Psoas muscle (tissue), 8 donors: ENCODE measurements around the gene PMM1. TPM values are rescaled to one million over a fixed set of nuclear protein-coding genes. Genes with fewer than 3 reads are reported as not detected.

Source experiments
- ATAC-seq, 4 donors: fragments of 200-7000 bp; cut with Tn5 transposase; one replicate each; pipeline ENCODE4 v1.9.1; 2020; ENCODE audit warnings: moderate library complexity in 3 of 4, mild to moderate bottlenecking in 2 of 4
- DNase-seq, 2 donors: peaks; one replicate each; pipeline ENCODE4 v3.0.0-alpha.2; 2020
- H3K27ac ChIP-seq: fragments of 200-600 bp; one replicate; pipeline ENCODE4 v1.8.0; 2022
- H3K27me3 ChIP-seq, 3 donors: fragments of 200-600 bp in 1 of 3; one replicate each; pipeline versions ENCODE4 v1.6.1 to v1.8.0; 2013 to 2022; ENCODE audit warnings: low read length in 2 of 3, mild to moderate bottlenecking in 2 of 3, moderate library complexity in 1 of 3; ENCODE audit not compliant: insufficient read depth in 3 of 3
- H3K36me3 ChIP-seq, 2 donors: fragments of 200-600 bp in 1 of 2; one replicate each; pipeline versions ENCODE4 v1.6.1 to v1.8.0; 2013 to 2022; ENCODE audit warnings: low read depth in 1 of 2, mild to moderate bottlenecking in 1 of 2, moderate library complexity in 1 of 2; ENCODE audit not compliant: insufficient read depth in 1 of 2
- H3K4me1 ChIP-seq: fragments of 200-600 bp; one replicate; pipeline ENCODE4 v1.8.0; 2022
- H3K4me3 ChIP-seq: fragments of 200-600 bp; one replicate; pipeline ENCODE4 v1.8.0; 2022; ENCODE audit warnings: mild to moderate bottlenecking
- H3K9me3 ChIP-seq: fragments of 200-600 bp; one replicate; pipeline ENCODE4 v1.8.0; 2022
- WGBS, 3 donors: extraction: QIAGEN DNeasy Blood & Tissue Kit; methylation state at CpG; one replicate each; pipeline versions ENCODE4 v1.1.6 to v1.1.7; 2013; 5-methylcytosine and 5-hydroxymethylcytosine counted together
- intact Hi-C, 2 donors: fragments of 100-400 bp; cut with DNase I; formaldehyde crosslinking; loops; one replicate each; pipeline versions ENCODE4 v1.11.0 to v1.14.2; 2022
- polyA plus RNA-seq, 3 donors: library from polyadenylated mRNA; stranded (reverse); fragments of 200-250 nt; gene quantifications; one replicate each; pipeline ENCODE4 v1.2.3, GENCODE V29; 2013
- total RNA-seq, 4 donors: library from RNA; stranded (reverse); fragmentation: NEBNext Ultra II Directional in 2 of 4; extraction: Animal tissue kit (Norgen Biotek cat#: 25700) in 2 of 4; gene quantifications; one replicate each; pipeline versions ENCODE4 v1.2.1 to v1.2.4, GENCODE V29; 2021 to 2023
- TF ChIP-seq, protein P1 (sequence below): fragments of 200-600 bp; IDR thresholded peaks from one replicate; pipeline ENCODE4 v1.8.0; 2022; ENCODE audit warnings: antibody characterized with exemption
- donor health status: healthy with polysubstance abuse.
- donor health status: DM: no; HTN: no; CAD: no; lungs with moderate emphysema.
- donor health status: Bipolar disorder and iron deficiency.
- donor health status: healthy.
- donor health status: DM: yes; HTN: yes; CAD: no.
- donor health status: DM: no; HTN: no; CAD: no.
- donor health status: DM: no; HTN: no; CAD: no.
- donor health status: DM: yes; HTN: yes; CAD: no.

The PMM1 gene
- total and polyA plus RNA-seq, 7 donors: 7.3 to 14.5 (median 10.4) TPM

- TF ChIP-seq, protein P1, sequence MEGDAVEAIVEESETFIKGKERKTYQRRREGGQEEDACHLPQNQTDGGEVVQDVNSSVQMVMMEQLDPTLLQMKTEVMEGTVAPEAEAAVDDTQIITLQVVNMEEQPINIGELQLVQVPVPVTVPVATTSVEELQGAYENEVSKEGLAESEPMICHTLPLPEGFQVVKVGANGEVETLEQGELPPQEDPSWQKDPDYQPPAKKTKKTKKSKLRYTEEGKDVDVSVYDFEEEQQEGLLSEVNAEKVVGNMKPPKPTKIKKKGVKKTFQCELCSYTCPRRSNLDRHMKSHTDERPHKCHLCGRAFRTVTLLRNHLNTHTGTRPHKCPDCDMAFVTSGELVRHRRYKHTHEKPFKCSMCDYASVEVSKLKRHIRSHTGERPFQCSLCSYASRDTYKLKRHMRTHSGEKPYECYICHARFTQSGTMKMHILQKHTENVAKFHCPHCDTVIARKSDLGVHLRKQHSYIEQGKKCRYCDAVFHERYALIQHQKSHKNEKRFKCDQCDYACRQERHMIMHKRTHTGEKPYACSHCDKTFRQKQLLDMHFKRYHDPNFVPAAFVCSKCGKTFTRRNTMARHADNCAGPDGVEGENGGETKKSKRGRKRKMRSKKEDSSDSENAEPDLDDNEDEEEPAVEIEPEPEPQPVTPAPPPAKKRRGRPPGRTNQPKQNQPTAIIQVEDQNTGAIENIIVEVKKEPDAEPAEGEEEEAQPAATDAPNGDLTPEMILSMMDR: no peak
- WGBS, 3 donors: 34 to 41% (median 40%) methylated on average over 19 of the region's 19 CpGs
- no peaks in the 10 kb centered on the region for H3K36me3 ChIP-seq
- no peaks in the 10 kb centered on the region for H3K9me3 ChIP-seq
- no peaks in the 10 kb centered on the region for H3K4me1 ChIP-seq
- peaks cover 0 to 13% (median 5%) of the 10 kb centered on the region in 3 donors for H3K27me3 ChIP-seq
- H3K27ac ChIP-seq: no peak overlapping the region
- ATAC-seq: peak in 2 of 4 donors; percentile 29 to 30
- H3K4me3 ChIP-seq: no peak overlapping the region
- intact Hi-C loops: no loop called here
- DNase-seq: peak in 1 of 2 donors; percentile 50
These were observed 32.0 kb downstream of the PMM1 start for GRCh38 chr22:41557401-41558240.

DNA sequence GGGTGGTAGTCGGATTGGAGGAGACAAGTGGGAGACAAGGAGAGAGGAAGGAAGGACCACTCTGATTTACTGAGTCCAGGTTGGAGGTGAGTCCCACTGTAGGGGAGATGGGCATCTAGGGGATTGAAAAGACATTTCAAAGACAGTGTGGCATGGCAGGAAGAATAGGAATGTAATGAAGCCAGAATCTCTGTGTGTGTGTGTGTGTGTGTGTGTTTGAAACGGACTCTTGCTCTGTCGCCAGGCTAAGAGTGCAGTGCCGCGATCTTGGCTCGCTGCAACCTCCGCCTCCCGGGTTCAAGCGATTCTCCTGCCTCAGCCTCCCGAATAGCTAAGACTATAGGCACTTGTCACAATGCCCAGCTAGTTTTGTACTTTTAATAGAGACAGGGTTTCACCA is 33.1 kb downstream of the PMM1 start:
- Histone ChIP-seq H3K36me3 (no peaks in the 10 kb centered on the region), H3K9me3 (no peaks in the 10 kb centered on the region), H3K4me3 (no peak overlapping the region), H3K4me1 (no peaks in the 10 kb centered on the region), H3K27ac (no peak overlapping the region), H3K27me3 (peaks cover 0 to 13% (median 5%) of the 10 kb centered on the region in 3 donors)
- WGBS, 3 donors: 68 to 74% (median 70%) methylated on average over 10 of the region's 10 CpGs
- TF ChIP-seq, protein P1: no peak
- ATAC-seq (no peak), DNase-seq (no peak)
- intact Hi-C loops: no loop called here

DNA sequence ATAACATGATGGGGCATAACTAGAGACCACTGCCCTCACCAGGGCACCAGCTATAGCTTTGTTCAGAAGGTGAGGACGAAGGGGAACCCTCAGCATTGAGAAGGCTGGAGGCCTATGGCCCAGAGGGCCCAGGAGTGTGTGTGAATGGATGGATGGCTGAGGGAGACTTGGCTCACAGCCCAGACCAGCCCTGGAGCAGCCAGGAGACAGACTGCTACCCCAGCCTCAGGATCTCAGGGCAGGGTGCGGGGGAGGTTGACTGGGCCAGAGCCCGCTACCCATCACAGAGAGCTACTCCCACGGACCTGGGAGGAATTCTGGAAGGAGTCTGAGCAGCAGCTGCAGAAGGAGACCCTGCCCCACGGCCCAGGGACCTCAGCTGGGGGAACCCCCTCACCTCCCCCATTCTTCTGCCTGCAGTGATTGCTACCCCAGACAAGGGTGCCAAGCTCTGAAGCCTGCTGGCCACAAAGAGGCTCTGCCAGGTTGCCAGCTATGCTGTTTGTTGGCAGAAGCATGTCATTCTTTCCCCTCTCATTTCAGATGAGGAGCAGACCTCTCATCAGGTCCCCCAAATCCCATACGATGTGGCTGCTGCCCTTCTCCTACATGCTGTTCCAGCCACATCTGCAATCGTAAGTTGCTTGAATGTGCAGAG is 34.2 kb downstream of the PMM1 start:
- TF ChIP-seq, protein P1: no peak
- H3K27me3 ChIP-seq: peaks cover 0 to 13% (median 0%) of the 10 kb centered on the region in 3 donors
- WGBS, 3 donors: 71 to 83% (median 77%) methylated on average over 6 to 7 of the region's 7 CpGs
- no peaks in the 10 kb centered on the region for H3K36me3 ChIP-seq
- H3K9me3 ChIP-seq: no peaks in the 10 kb centered on the region
- DNase-seq (no peak), ATAC-seq (no peak)
- H3K4me3 ChIP-seq: no peak overlapping the region
- no peaks in the 10 kb centered on the region for H3K4me1 ChIP-seq
- intact Hi-C loops: no loop called here
- H3K27ac ChIP-seq: no peak overlapping the region

GRCh38 chr22:41551877-41552582 is 37.6 kb downstream of the PMM1 start:
- Histone ChIP-seq H3K9me3 (no peaks in the 10 kb centered on the region), H3K4me1 (no peaks in the 10 kb centered on the region), H3K27me3 (peaks cover 0 to 9% (median 0%) of the 10 kb centered on the region in 3 donors), H3K27ac (no peak overlapping the region), H3K4me3 (no peak overlapping the region), H3K36me3 (no peaks in the 10 kb centered on the region)
- WGBS, 3 donors: 41 to 51% (median 43%) methylated on average over 10 to 11 of the region's 11 CpGs
- DNase-seq (no peak), ATAC-seq (no peak)
- TF ChIP-seq, protein P1: no peak
- intact Hi-C loops: no loop called here
